ENCODE results near the gene MRPS35. TPM values are rescaled to one million over a fixed set of nuclear protein-coding genes. Genes with fewer than 3 reads are reported as not detected.

The MRPS35 gene
- total RNA-seq, 1 donor from 2014 or later, result 31.5 TPM

GRCh38 chr12:27762757-27763156 lies 52.1 kb downstream of the MRPS35 start:
- no peak for DNase-seq
- intact Hi-C loops (cut with DNase I), result no loop called here
- Histone ChIP-seq H3K27me3 (ENCODE audit: low read depth) (no peaks in the 10 kb centered on the region), H3K4me3 (no peak overlapping the region), H3K9me3 (no peaks in the 10 kb centered on the region), H3K36me3 (no peaks in the 10 kb centered on the region), H3K27ac (no peak overlapping the region), H3K4me1 (no peaks in the 10 kb centered on the region)
- no peak for ATAC-seq
- TF ChIP-seq CTCF (IDR thresholded peaks at IDR 0.05), result no peak

- Histone ChIP-seq H3K4me3 (no peak overlapping the region), H3K36me3 (no peaks in the 10 kb centered on the region), H3K27ac (no peak overlapping the region), H3K27me3 (ENCODE audit: low read depth) (no peaks in the 10 kb centered on the region), H3K9me3 (no peaks in the 10 kb centered on the region), H3K4me1 (no peaks in the 10 kb centered on the region)
- TF ChIP-seq CTCF (IDR thresholded peaks at IDR 0.05), result no peak
- ATAC-seq (no peak), DNase-seq (no peak)
- intact Hi-C loops (cut with DNase I), result no loop called here
Measured at GRCh38 chr12:27766587-27766986, 56.0 kb downstream of the MRPS35 start.

DNA sequence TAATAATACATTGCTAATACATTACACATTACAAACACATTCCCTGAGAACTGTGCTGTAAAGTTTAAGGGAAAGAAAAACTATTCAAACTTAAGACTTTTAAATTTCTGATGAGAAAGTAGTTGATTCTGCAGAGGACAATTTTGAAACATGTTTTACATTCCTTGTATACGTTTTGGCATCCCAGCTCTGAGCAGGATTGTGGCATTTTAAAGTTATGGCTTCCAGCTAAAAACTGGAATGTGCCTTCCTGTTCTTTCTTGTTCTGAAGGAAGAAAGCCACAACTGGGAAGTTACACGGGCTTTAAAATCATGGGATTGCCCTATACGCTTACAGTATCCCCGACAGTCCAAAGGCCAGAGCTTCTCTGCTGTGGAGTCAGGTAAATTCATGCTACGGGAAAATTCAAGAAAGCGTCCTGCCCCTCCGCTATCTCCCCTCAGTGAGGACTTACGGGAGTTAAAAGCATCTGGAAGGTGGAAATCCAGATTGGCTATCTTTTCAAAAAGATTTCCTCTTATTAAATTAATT lies 58.6 kb downstream of the MRPS35 start:
- ATAC-seq (no peak), DNase-seq (no peak)
- no peak for TF ChIP-seq CTCF (IDR thresholded peaks at IDR 0.05)
- Histone ChIP-seq H3K36me3 (no peaks in the 10 kb centered on the region), H3K27ac (no peak overlapping the region), H3K27me3 (ENCODE audit: low read depth) (no peaks in the 10 kb centered on the region), H3K9me3 (no peaks in the 10 kb centered on the region), H3K4me3 (no peak overlapping the region), H3K4me1 (no peaks in the 10 kb centered on the region)
- intact Hi-C loops (cut with DNase I), result no loop called here

DNA sequence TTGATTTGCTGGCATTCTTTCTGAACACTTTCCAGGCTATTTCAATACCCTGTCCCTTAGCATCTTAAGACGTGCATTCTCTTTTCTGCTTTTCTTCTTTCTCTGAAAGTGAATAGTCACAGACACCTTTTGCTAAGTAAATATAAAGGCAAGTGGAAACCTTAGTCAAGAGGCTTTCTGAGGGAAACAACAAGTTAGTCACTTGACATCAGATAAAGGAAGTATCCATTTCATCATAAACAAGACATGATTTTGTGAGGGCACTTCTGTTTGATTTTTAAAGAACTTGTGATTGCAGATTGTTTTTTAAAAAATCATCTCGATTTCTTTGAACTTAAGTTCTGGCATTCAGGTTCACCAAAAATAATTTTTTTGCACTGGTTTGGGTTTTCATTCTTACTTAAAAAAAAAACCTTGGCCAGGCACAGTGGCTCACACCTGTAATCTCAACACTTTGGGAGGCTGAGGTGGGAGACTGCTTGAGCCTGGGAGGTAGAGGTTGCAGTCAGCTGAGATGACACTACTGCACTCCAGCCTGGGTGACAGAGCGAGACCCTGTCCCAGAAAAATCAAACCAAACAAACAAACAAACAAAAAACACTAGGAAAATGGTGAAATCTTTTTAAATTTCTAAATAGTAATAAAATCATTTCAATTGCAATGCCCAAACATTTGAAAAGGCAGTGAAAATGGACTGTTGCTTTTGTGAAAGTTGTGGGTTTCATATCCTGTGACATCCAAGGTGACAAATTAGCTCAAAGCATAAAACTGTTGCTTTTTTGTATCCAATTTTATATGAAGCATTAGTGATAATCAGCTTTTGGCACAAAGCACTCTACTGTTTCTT lies 61.1 kb downstream of the MRPS35 start:
- Histone ChIP-seq H3K9me3 (no peaks in the 10 kb centered on the region), H3K36me3 (no peaks in the 10 kb centered on the region), H3K27me3 (ENCODE audit: low read depth) (no peaks in the 10 kb centered on the region), H3K27ac (no peak overlapping the region), H3K4me1 (no peaks in the 10 kb centered on the region), H3K4me3 (no peak overlapping the region)
- no peak for TF ChIP-seq CTCF (IDR thresholded peaks at IDR 0.05)
- DNase-seq, result no peak
- ATAC-seq, result no peak
- intact Hi-C loops (cut with DNase I), result no loop called here

DNA sequence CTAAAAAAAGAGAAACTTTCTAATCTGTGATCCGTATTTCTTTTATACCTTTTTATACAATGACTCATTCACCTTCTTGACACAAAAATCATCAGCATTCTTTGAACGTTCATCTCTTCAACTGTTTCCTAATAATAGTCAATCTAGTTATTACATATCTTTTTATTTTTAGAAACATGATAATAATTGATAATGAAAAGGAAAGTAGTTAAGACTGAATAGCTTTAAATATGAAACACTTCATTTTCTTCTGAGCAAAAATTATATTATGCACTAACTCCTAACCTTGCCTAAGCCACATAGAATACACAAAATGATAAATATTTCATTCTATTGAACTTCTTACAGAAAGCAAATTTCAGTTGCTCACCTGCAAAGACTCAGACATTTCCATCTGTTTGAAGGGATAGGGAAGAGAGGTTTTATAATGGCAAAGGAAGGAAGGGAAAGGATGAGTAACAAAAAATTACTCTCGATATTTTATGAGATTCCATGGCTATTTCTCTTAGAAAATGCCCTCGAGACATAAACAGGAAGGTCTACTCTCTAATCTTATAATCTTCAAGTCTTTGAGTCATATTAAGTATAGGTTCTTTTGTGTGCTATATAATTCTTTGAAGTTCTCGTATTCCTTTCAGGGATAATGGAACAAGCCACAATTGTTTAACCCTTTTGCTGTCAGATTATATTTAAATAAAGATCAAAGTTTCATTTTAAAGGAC lies 61.9 kb downstream of the MRPS35 start:
- no peak for ATAC-seq
- H3K36me3 ChIP-seq, result no peaks in the 10 kb centered on the region
- TF ChIP-seq CTCF (IDR thresholded peaks at IDR 0.05), result no peak
- no peak overlapping the region for H3K27ac ChIP-seq
- no peak overlapping the region for H3K4me3 ChIP-seq
- no peaks in the 10 kb centered on the region for H3K27me3 ChIP-seq (ENCODE audit: low read depth)
- DNase-seq, result no peak
- intact Hi-C loops (cut with DNase I), result no loop called here
- H3K4me1 ChIP-seq, result no peaks in the 10 kb centered on the region
- H3K9me3 ChIP-seq, result no peaks in the 10 kb centered on the region
